ENCODE data around the gene PPT1.
"Not testable (repeated sequence)": the region's sequence is repeated elsewhere in the genome, so short reads cannot be mapped to it uniquely, and the experiment has no call there.

Gene PPT1

DNA sequence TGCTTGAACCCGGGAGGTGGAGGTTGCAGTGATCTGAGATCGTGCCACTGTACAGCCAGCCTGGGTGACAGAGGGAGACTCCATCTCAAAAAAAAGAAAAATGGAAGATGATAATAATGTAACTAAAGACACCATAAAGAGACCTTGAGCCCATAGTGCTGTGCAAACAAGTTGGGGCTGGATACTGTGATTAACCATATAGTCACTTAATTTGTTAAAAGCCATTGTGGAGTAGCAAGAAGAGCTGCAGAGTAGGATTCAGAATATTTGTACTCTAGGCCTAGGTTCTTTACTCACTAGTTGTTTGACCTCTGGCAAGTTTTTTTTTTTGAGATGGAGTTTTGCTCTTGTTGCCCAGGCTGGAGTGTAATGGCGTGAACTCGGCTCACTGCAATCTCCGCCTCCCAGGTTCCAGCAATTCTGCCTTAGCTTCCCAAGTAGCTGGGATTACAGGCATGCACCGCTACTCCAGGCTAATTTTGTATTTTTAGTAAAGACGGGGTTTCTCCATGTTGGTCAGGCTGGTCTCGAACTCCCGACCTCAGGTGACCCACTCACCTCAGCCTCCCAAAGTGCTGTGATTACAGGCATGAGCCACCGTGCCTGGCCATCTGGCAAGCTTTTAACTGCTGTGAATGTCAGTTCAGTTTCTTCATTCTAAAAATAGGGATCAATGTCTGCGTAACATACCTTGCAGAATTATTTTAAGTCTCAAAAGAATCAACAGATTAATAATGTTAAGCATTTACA, 43.7 kb downstream of the PPT1 start:
- DNase-seq, result no peak

DNA sequence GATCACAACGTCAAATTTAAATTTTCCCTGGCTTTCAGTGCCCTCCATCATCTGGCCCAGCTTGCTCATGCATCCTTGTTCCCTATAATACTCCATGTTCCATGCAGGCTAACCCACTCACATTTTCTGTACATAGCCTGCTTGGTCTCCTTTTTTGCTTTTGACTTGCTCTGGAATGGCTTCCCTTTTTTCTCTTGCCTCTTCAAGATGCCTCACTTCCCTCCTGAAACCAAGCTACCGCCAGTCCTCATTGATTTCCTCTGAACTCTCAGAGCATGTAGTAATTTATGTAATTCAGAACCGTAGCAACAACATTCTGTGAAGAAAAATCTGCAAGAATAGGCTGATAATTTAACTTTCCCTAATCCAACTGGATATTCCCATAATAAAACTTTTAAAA, 46.2 kb downstream of the PPT1 start:
- no peak for DNase-seq

- DNase-seq, result no peak
These were observed 47.3 kb downstream of the PPT1 start for GRCh38 chr1:40049725-40050124.

DNA sequence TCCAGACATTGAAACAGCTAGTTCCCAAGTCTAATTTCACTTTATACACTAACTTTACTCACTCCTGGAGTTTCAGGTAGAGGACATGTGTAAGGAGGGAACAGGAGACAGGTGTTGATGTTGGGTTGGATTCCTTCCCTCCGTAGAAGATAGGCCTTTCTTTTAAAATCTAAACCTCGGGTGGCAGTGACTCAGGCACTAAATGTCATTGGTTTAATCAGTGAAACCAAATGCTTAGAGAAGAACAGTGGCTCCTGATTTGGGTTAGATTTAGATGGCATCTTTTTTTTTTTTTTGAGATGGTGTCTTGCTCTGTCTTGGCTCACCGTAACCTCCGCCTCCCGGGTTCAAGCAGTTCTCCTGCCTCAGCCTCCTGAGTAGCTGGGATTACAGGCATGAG, 49.3 kb downstream of the PPT1 start:
- DNase-seq, result no peak

- no peak for DNase-seq
These were observed 49.8 kb downstream of the PPT1 start for GRCh38 chr1:40047276-40047675.

GRCh38 chr1:40045766-40046165, 51.3 kb downstream of the PPT1 start:
- no peak for DNase-seq

- DNase-seq, result no peak
These were observed 51.9 kb downstream of the PPT1 start for GRCh38 chr1:40045182-40045581.

DNA sequence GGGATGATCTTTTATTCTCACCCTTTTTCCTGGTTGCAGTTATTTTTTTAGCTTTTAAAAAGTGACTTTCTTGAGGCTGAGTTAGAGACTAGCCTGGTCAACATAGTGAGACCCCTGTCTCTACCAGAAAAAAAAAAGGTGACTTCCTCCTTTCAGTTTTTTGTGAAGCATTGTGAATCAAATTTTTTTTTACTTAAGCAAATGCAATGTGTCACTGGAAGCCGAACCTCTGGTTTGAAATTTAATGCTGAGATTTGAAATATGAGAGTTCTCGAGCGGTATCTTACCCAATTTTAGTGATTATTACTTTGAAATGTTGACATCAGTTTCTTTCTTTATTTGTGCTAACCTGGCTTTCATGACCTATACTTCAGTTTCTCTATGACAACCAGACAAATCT, 52.9 kb downstream of the PPT1 start:
- no peak for DNase-seq

DNA sequence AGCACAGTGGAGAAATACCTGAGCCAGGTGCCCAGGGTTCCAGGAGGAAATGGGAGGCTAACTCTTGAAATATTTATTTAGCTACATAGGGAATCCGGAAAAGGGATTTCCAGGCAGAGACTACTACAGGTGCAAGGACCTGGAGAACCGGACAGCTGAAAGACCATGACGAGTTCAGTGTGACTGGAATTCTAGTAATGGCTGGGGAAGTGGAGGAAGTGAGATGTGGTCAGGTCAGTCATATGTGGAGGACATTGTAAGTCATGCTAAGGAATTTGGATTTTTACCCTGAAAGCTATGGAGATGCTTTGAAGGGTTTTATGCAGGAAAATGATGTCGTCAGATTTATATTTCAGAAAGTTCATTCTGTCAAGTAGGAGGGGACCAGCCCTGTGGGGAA, 54.7 kb downstream of the PPT1 start:
- no peak for DNase-seq

GRCh38 chr1:40041466-40041838, 55.6 kb downstream of the PPT1 start:
- no peak for DNase-seq

DNA sequence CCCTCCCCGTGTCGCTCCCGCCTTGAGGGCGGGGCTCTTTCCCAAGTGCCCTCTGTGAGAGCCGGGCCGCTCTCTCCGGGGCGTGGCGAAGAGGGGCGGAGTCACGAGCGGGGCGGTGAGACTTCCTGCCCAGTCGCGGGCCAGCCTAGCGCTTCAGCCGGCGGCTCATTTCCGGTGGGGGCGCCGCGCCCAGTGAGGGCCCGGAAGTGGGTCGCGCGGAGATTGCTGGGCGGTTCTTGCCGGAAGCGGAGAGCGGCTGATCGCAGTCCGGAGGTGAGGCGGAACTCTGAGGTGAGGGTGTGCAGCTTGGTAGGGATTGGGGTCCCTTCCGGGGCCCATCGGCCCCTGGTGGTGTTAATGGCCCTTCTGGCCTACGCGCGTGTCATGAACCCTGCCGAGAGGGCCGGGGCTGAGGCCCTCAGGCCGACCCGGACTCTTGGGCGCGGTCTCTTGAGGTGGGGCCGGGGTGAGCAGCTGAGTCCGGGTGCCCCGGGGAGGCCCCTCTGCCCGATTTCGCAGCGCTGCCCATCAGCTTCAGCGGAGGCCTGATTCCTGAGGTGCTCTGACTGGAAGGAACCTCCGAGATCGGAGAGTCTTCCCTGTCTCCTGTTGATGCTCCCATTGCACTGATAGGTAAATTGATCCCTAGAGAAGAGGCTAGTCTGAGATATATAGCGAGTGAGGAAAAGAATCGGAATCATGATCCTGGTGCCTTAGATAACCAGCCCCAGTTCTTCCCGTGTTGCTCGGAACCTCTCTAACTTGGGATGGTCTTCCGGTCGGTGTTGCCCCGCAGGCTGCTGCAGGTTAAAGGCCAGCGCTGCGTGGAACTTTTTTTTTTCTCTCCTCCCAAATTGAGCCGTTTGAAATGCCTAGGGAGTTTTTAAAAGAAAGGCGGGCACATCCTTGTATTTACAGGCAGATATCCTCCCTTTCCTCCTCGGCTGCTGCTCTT, 56.3 kb downstream of the PPT1 start, which contains the start of gene CAP1:
Gene CAP1, plus strand, starts transcription at position 219 of the 955 bp plus-strand sequence. CDS start 18,618 bp downstream, outside the sequence.
- DNase-seq, result peak; percentile 100

DNA sequence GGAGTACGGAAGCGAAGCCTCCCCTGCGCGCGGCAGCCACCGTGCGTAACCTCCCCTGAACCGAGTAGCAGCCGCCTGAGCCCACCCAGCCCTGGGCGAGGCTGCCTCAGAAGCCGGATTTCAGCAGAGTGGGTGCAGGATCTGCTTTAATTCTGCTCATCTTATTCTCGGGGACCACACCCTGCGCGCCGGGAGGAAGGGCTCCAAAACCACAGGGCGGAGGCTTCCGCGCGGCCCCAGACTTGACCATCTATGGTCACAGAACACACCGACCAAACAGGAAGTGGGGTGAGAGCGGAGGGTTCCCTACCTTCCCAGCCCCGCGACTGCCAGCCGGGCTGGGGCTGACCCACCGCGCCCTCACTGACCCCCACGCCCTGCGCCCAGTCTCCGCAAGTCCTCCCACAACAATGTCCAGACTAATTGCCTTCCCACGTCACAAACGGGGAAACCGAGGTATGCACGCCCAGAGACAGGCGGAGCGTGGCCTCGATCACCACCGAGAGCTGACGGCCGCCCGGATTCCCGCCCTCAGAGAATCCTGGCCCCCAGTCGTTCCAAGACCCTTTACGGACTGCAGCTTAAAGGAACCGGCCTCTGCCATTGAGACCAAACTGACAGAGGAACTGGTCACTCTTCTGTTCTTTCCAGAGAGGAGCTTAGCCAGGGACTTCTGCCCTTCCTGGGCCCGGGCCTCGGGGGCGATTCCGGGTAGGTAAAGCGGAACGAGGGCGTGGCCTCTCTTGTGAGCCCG, 57.1 kb downstream of the PPT1 start:
- DNase-seq, result peak; percentile 68

DNA sequence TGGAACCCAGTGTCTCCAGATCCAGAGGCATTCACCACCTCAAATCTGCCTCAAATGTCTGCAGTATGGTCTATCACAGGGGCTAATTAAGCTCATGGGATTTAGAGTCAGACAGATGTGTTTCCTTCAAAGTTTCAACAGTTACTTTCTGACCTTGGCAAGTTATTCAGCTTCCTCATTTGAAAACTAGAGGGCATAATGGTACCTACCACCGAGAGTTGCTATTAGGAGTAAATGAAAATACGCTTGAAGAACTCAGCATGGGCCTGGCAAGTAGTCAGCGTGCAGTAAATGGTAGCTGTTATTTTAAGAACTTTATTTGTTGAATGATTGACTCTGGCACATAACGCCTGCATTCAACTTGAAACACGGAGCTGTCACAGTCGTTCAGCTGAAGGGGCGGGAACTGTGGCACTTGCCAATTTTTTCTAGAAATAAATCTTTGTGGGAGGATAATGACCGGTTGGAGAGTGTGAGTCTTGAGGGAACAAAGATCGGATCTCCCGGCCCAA, 57.8 kb downstream of the PPT1 start:
- no peak for DNase-seq

DNA sequence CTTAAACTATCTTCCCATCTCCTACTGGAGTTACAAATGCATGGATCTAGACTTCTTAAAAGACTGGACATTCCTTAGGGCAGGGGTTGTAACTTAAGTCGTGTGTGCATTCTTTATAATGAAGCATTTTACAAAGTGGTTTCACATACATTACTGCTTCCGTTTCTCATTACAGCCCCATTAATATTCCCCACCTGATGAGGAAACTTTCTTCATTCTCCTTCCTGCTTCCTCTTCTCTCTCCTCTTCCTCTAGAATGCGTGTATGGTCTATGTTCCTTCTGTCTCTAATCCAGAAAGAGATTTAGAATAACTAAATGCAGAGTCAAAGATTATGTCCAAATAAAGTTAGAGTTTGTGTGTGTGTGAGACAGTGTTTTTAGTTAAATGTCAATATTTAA, 58.4 kb downstream of the PPT1 start:
- DNase-seq, result no peak

- DNase-seq, result not testable (repeated sequence)
These were observed 59.8 kb downstream of the PPT1 start for GRCh38 chr1:40037254-40037653.

GRCh38 chr1:40036574-40036973, 60.5 kb downstream of the PPT1 start:
- no peak for DNase-seq

DNA sequence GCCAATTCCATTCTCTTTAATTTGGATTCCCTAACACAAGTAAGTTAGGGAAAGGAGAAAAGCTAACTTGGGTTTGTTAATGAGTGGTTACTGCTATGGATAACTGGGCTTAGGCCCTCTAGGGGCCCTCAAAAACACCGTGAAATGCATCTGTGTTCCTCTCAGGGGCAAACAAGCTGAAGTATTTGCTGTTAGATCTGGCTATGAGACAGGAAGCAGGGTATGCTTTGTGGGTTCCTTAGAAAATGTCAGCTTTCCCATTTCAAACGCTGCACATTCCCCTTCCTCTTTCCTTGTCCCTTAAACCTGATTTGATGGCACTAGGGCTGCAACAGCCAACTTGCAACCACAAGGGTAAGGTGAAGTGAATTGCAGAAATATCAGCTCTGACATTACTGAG, 62.2 kb downstream of the PPT1 start:
- DNase-seq, result no peak

DNA sequence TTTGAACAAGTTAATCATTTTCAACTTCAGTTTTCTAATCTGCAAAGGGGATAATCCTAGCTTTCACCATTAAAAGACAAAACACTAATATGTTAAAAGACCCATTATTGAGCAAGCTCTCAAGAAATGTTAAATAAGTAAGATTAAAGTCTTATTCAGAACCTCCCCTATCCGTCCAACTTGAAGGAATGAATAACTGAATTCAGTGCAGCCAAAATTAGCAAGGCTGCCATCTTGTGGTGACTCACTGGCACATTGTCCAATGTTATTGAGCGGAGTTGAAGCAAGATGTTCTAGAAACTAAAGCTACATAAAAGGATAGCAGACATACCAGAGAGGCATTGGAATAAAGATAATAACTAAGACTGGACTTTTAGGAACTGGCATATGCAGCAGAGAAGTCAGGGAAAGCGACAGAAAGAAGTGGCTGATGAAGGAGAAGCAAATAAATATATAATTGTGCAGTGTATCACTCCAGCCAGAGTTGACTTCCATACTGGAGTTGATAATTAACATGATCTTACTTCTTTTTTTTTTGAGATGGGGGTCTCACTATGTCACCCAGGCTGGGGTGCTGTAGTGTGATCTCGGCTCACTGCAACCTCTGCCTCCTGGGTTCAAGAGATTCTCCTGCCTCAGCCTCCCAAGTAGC, 64.7 kb downstream of the PPT1 start:
- peak; percentile 42 for DNase-seq

- DNase-seq, result no peak
These were observed 66.4 kb downstream of the PPT1 start for GRCh38 chr1:40030528-40031135.

- DNase-seq, result no peak
These were observed 67.4 kb downstream of the PPT1 start for GRCh38 chr1:40029608-40030007.

DNA sequence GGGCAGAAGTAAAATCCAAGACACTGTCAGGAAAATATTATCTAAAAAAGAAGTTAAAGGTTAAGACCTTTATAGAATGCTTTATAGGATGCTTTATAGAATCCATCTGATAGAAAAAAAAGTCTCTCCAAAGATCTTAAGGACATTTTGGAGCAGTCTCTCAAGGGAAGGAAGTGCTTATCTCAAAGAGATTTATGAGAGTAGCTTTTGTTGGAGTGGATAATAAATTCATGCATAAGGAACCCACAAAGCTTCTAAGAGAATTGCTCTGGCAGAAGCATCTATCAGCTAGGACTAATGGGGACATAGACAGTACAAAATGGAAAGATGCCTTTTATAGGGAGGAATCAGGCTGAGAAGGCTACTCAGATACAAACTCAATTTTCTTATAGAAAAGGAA, 69.4 kb downstream of the PPT1 start:
- DNase-seq, result no peak

DNA sequence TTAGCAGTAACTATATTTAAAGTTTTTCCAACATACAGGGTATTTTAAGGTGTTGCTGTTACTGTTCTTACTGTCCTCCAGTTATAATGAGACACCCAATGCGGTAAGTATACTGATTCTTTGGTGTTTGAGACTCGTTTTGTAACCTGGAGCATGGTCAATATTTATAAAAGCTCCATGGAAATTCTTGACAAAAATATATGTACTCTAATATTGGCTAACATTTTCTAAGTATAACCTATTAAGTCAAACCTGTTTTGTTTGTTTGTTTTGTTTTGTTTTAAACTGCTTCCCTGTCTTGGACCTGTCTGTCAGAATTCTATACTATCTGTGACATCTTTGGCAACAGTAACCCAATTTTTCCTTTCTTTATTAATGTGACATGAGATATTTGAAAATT, 72.4 kb downstream of the PPT1 start:
- no peak for DNase-seq
